Measurements from ENCODE around the gene COQ5.

DNA sequence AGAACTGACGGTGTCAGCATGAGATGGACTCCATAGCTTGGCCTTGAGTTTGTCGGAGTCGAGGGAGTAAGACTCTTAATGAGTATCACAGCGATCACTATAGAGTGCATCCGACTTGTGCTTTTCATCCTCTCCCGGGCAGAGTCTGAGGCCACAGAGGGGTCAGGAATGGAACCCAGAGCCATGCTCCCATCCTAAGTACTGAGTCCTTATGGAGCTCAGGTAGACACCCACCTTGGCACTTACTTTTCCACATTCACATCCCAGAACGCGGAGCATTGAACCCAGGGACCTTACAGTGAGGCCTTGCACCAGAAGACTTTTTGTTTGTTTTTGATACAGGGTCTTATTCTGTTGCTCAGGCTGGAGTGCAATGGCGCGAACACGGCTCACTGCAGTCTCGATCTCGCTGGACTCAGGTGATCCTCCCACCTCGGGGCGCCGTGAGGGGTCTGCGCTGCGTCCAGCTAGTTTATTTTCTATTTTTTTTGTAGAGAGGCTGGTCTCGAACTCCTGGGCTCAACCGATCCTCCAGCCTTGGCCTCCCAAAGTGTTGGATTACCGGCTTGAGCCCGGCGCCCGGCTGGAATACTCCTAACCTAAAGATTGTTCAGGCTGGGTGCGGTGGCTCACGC is 58.7 kb downstream of the COQ5 start:
- TF ChIP-seq, protein P1, sequence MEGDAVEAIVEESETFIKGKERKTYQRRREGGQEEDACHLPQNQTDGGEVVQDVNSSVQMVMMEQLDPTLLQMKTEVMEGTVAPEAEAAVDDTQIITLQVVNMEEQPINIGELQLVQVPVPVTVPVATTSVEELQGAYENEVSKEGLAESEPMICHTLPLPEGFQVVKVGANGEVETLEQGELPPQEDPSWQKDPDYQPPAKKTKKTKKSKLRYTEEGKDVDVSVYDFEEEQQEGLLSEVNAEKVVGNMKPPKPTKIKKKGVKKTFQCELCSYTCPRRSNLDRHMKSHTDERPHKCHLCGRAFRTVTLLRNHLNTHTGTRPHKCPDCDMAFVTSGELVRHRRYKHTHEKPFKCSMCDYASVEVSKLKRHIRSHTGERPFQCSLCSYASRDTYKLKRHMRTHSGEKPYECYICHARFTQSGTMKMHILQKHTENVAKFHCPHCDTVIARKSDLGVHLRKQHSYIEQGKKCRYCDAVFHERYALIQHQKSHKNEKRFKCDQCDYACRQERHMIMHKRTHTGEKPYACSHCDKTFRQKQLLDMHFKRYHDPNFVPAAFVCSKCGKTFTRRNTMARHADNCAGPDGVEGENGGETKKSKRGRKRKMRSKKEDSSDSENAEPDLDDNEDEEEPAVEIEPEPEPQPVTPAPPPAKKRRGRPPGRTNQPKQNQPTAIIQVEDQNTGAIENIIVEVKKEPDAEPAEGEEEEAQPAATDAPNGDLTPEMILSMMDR (IDR thresholded peaks at IDR 0.05), result no peak
- no peak for TF ChIP-seq POLR2A (IDR thresholded peaks at IDR 0.05)

Data from lower leg skin (tissue), 3 donors.